ENCODE measurements around the gene LRRK1. TPM values are rescaled to one million over a fixed set of nuclear protein-coding genes. Genes with fewer than 3 reads are reported as not detected.
A peak's percentile ranks its signal among the peaks of the same experiment; 100 is the strongest.

Gene LRRK1
- total RNA-seq, 1 experiment from 2014 or later, result 7.0 TPM

DNA sequence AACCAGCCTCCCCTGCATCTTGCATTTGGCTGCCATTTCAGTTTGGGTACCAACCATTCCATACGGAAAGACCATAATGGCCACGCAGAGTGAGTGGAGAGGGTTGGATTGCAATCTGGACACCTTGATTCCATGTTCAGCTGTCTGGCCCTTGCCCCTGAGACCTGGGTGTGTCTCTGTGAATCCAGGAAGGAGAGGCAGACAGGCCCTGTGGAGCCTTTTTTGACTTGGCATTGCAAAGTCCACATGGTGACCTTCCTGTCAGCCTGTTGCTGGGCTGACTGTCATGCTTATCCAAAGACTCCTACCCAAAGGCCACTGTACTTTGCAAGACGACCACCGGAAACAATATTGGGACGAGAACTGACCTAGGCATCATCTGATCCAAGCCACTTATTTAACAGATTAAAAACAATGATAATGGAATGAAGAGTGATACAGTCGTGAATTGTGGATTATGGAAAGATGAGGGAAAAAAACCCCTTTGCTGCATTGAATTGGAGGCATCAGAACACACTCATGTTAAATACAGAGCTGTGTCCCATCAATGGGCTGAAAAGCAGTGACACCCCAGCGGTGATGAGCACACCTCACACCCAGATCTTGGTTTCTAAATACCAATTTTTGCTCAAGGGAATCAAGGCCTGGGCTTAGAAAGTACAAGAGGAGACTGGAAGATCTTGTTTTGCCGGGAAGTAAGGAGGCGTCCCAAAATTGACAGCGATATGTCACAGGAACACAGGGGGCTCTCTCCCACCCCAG lies 86.0 kb downstream of the LRRK1 start:
- ChIA-PET CTCF (no interaction called here), POLR2A (ENCODE audit: unreplicated experiment) (no interaction called here)
- no peaks in the 10 kb centered on the region for H3F3A ChIP-seq (ENCODE audit: low read length, unreplicated experiment)
- TF ChIP-seq EZH2 (IDR thresholded peaks at IDR 0.05; ENCODE audit: low read length, unreplicated experiment) (no peak), CTCF (conservative IDR thresholded peaks at IDR 0.05; ENCODE audit: low read depth, low read length) (no peak), EZH2phosphoT487 (IDR thresholded peaks at IDR 0.05; ENCODE audit: borderline replicate concordance, low read length) (no peak)
- no TSS peak for BruUV-seq (replicated peaks)
- intact Hi-C loops (cut with micrococcal nuclease), result loop anchor here (5.0 kb wide), 1 partner anchor 68 kb away; no protein-coding TSS in a partner anchor
- H3K27me3 ChIP-seq (ENCODE audit: low read length), result no peaks in the 10 kb centered on the region
- H3K9me3 ChIP-seq (ENCODE audit: low read length), result peaks cover 11% of the 10 kb centered on the region
- no peaks in the 10 kb centered on the region for H4K20me1 ChIP-seq (ENCODE audit: low read length)
- no peak overlapping the region for H3K27ac ChIP-seq (ENCODE audit: low read length)
- no peak overlapping the region for H2AFZ ChIP-seq (ENCODE audit: low read length)
- peaks cover 12% of the 10 kb centered on the region for H3K36me3 ChIP-seq (ENCODE audit: low read depth, low read length)
- DNase-seq (no peak), ATAC-seq (no peak)
- no peak overlapping the region for H3K9ac ChIP-seq (ENCODE audit: low read length)
- no peak overlapping the region for H3K4me3 ChIP-seq (ENCODE audit: low read length)
- peaks cover 16% of the 10 kb centered on the region for H3K4me1 ChIP-seq (ENCODE audit: insufficient read depth, low read length)
- no peak overlapping the region for H3K4me2 ChIP-seq (ENCODE audit: low read length)
- H3K9me2 ChIP-seq (replicated peaks; ENCODE audit: low read length), result no peaks in the 10 kb centered on the region
- no peaks in the 10 kb centered on the region for H3K79me2 ChIP-seq (ENCODE audit: low read length)

DNA sequence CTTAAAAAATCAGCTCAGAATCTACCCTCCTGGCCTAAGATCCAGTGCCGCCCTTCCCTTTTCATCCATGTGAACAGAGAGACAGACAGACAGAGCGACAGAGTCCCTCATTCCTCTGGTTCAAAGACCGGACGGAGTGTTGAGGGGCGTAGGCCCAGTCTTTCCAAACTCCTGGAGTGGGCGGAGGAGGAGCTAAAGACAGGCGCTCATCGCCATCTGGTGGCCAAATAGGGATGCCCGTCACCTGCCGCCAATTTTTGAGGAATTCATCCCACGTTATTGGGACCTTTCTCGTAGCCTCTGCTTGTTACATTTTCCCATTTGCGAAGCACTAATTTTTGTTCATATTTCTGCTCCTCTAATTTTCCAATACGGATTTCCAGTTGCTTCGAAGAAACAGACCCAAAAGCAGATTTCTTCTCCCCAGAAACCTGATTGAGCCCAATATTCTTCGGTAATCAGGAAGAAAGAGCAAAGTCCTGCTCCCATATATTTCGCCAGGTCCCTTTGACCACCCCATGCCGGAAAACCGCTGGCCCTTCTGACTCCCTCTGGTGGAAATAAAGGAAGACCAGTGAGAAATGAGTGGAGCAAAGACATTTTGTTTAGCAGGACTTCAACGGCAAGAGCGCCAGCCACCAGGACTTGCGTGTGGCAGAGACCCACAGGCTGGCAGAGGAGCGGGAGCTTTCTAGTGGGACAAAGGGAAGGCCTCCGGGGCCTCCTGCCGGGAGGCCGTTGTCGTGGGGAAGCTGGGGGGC lies 88.0 kb downstream of the LRRK1 start:
- DNase-seq, result peak; percentile 86
- H3K9me3 ChIP-seq (ENCODE audit: low read length), result peaks cover 11% of the 10 kb centered on the region
- ChIA-PET CTCF (interaction anchor here (0.6 to 1.2 kb wide), 2 partner anchors 28 to 89 kb away, joined by 3 to 18 read pairs; partner anchors contain the start of gene LRRK1), POLR2A (ENCODE audit: unreplicated experiment) (no interaction called here)
- peak; percentile 82 for ATAC-seq
- H3K4me2 ChIP-seq (ENCODE audit: low read length), result peak overlapping the region; percentile 58
- peak overlapping the region; percentile 34 for H3K27ac ChIP-seq (ENCODE audit: low read length)
- intact Hi-C loops (cut with micrococcal nuclease), result loop anchor here (1.0 to 5.0 kb wide), 3 partner anchors 70 to 379 kb away; no protein-coding TSS in a partner anchor
- no peaks in the 10 kb centered on the region for H3K27me3 ChIP-seq (ENCODE audit: low read length)
- H3K4me1 ChIP-seq (ENCODE audit: insufficient read depth, low read length), result peaks cover 14% of the 10 kb centered on the region
- no TSS peak for BruUV-seq (replicated peaks)
- TF ChIP-seq EZH2phosphoT487 (IDR thresholded peaks at IDR 0.05; ENCODE audit: borderline replicate concordance, low read length), result no peak
- TF ChIP-seq CTCF (conservative IDR thresholded peaks at IDR 0.05; ENCODE audit: low read depth, low read length), result peak; percentile 92
- no peaks in the 10 kb centered on the region for H3K79me2 ChIP-seq (ENCODE audit: low read length)
- peaks cover 12% of the 10 kb centered on the region for H3K36me3 ChIP-seq (ENCODE audit: low read depth, low read length)
- H3K9me2 ChIP-seq (replicated peaks; ENCODE audit: low read length), result no peaks in the 10 kb centered on the region
- H3F3A ChIP-seq (ENCODE audit: low read length, unreplicated experiment), result no peaks in the 10 kb centered on the region
- H3K4me3 ChIP-seq (ENCODE audit: low read length), result 0 out of 2 replicates have a peak overlapping the region, but pooled peaks have one; percentile 34
- H2AFZ ChIP-seq (ENCODE audit: low read length), result peak overlapping the region; percentile 56; the same call in 1 of the 2 replicates
- H3K9ac ChIP-seq (ENCODE audit: low read length), result no peak overlapping the region
- H4K20me1 ChIP-seq (ENCODE audit: low read length), result no peaks in the 10 kb centered on the region
